ENCODE measurements around the gene HES4. TPM values are rescaled to one million over a fixed set of nuclear protein-coding genes. Genes with fewer than 3 reads are reported as not detected.

Gene HES4
- polyA plus RNA-seq, 1 donor (not counting 4 experiments of a cell fraction or from before 2014, with no cell fraction given), result 3.0 TPM

GRCh38 chr1:961132-961669, 38.7 kb downstream of the HES4 start:
- peak overlapping the region; percentile 58 for H3K4me2 ChIP-seq (ENCODE audit: control insufficient read depth, extremely low read depth, insufficient read depth, low read depth, low read length)
- FAIRE-seq, result no peak
- dilution Hi-C loops (cut with MboI; ENCODE audit: extremely low pct_ligation_motif_present, low sequenced_read_pairs), result no loop called here

GRCh38 chr1:960363-961131, 39.4 kb downstream of the HES4 start, which contains the start of gene KLHL17:
Gene KLHL17 (plus strand): TSS chr1:960584. CDS start chr1:960694, 110 bp downstream.
- Histone ChIP-seq H3K27ac (ENCODE audit: control insufficient read depth, insufficient read depth, low read length) (no peak within 1 kb of the TSS), H3K9me3 (ENCODE audit: control insufficient read depth, low read depth, low read length) (no peaks in the 10 kb centered on the region), H3K9ac (ENCODE audit: control insufficient read depth, extremely low read depth, insufficient read depth, low read length) (peak within 1 kb of the TSS; percentile 52), H3K36me3 (ENCODE audit: control insufficient read depth in 2 of 2, extremely low read depth in 1 of 2, insufficient read depth in 2 of 2, low read length in 2 of 2) (peaks cover 21 to 22% of the 10 kb centered on the region in 2 experiments), H3K9me1 (ENCODE audit: control insufficient read depth, extremely low read depth, insufficient read depth, low read length) (no peaks in the 10 kb centered on the region), H3K27me3 (ENCODE audit: control insufficient read depth, extremely low read depth, insufficient read depth, low read length) (peaks cover 5% of the 10 kb centered on the region), H3K4me3 (ENCODE audit: control insufficient read depth in 2 of 3, extremely low read depth in 1 of 3, insufficient read depth in 2 of 3, low read depth in 1 of 3, low read length in 3 of 3) (peak within 1 kb of the TSS; percentile 59 to 62 (median 62)), H3K79me2 (ENCODE audit: control insufficient read depth, insufficient read depth, low read length) (peaks cover 29% of the 10 kb centered on the region), H3K4me1 (ENCODE audit: control insufficient read depth, extremely low read depth, insufficient read depth, low read length) (peaks cover 13% of the 10 kb centered on the region), H3K4me2 (ENCODE audit: control insufficient read depth, extremely low read depth, insufficient read depth, low read depth, low read length) (peak within 1 kb of the TSS; percentile 58), H2AFZ (ENCODE audit: control insufficient read depth, low read length) (peak within 1 kb of the TSS; percentile 43), H4K20me1 (ENCODE audit: control insufficient read depth, extremely low read depth, insufficient read depth, low read length) (peaks cover 7% of the 10 kb centered on the region)
- TF ChIP-seq EZH2 (IDR thresholded peaks at IDR 0.05; ENCODE audit: low read length), result no peak
- TF ChIP-seq, protein P1, sequence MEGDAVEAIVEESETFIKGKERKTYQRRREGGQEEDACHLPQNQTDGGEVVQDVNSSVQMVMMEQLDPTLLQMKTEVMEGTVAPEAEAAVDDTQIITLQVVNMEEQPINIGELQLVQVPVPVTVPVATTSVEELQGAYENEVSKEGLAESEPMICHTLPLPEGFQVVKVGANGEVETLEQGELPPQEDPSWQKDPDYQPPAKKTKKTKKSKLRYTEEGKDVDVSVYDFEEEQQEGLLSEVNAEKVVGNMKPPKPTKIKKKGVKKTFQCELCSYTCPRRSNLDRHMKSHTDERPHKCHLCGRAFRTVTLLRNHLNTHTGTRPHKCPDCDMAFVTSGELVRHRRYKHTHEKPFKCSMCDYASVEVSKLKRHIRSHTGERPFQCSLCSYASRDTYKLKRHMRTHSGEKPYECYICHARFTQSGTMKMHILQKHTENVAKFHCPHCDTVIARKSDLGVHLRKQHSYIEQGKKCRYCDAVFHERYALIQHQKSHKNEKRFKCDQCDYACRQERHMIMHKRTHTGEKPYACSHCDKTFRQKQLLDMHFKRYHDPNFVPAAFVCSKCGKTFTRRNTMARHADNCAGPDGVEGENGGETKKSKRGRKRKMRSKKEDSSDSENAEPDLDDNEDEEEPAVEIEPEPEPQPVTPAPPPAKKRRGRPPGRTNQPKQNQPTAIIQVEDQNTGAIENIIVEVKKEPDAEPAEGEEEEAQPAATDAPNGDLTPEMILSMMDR (optimal IDR thresholded peaks at IDR 0.05 in 1 of 3, IDR thresholded peaks at IDR 0.05 in 1 of 3, conservative IDR thresholded peaks at IDR 0.05 in 1 of 3; ENCODE audit: extremely low read depth in 1 of 3, insufficient read depth in 2 of 3, low read length in 3 of 3), result no peak
- DNase-seq (ENCODE audit: low read depth, low spot score) (no peak), FAIRE-seq (no peak)
- dilution Hi-C loops (cut with MboI; ENCODE audit: extremely low pct_ligation_motif_present, low sequenced_read_pairs), result no loop called here

More at GRCh38 chr1:961132-961669, 38.7 kb downstream of the HES4 start:
- Histone ChIP-seq H3K9me3 (ENCODE audit: control insufficient read depth, low read depth, low read length) (no peaks in the 10 kb centered on the region), H3K27me3 (ENCODE audit: control insufficient read depth, extremely low read depth, insufficient read depth, low read length) (peaks cover 5% of the 10 kb centered on the region), H3K36me3 (ENCODE audit: control insufficient read depth in 2 of 2, extremely low read depth in 1 of 2, insufficient read depth in 2 of 2, low read length in 2 of 2) (peaks cover 14 to 16% of the 10 kb centered on the region in 2 experiments), H3K9ac (ENCODE audit: control insufficient read depth, extremely low read depth, insufficient read depth, low read length) (peak overlapping the region; percentile 52), H3K4me3 (ENCODE audit: control insufficient read depth in 2 of 3, extremely low read depth in 1 of 3, insufficient read depth in 2 of 3, low read depth in 1 of 3, low read length in 3 of 3) (peak overlapping the region; percentile 59 to 62 (median 62)), H2AFZ (ENCODE audit: control insufficient read depth, low read length) (no peak overlapping the region), H4K20me1 (ENCODE audit: control insufficient read depth, extremely low read depth, insufficient read depth, low read length) (peaks cover 7% of the 10 kb centered on the region), H3K4me1 (ENCODE audit: control insufficient read depth, extremely low read depth, insufficient read depth, low read length) (peaks cover 15% of the 10 kb centered on the region), H3K79me2 (ENCODE audit: control insufficient read depth, insufficient read depth, low read length) (peaks cover 27% of the 10 kb centered on the region), H3K27ac (ENCODE audit: control insufficient read depth, insufficient read depth, low read length) (no peak overlapping the region), H3K9me1 (ENCODE audit: control insufficient read depth, extremely low read depth, insufficient read depth, low read length) (no peaks in the 10 kb centered on the region)
- no peak for DNase-seq (ENCODE audit: low read depth, low spot score)
- no peak for TF ChIP-seq EZH2 (IDR thresholded peaks at IDR 0.05; ENCODE audit: low read length)
- TF ChIP-seq, protein P1 (optimal IDR thresholded peaks at IDR 0.05 in 1 of 3, IDR thresholded peaks at IDR 0.05 in 1 of 3, conservative IDR thresholded peaks at IDR 0.05 in 1 of 3; ENCODE audit: extremely low read depth in 1 of 3, insufficient read depth in 2 of 3, low read length in 3 of 3), result no peak
